Testis (tissue), 2 donors: ENCODE results near the gene CAMTA1.

ENCODE experiments used
- POLR2A ChIP-seq: fragments of 450-650 bp; IDR thresholded peaks from one replicate; pipeline ENCODE4 v1.6.1; 2017; ENCODE audit warnings: antibody characterized with exemption, mild to moderate bottlenecking, moderate library complexity
- TF ChIP-seq, protein P1 (sequence below), 3 experiments: fragments of 450-650 bp in 2 of 3; fragments of 200-600 bp in 1 of 3; sonication (generic) in 1 of 3; IDR thresholded peaks; one replicate each; pipeline ENCODE4 v1.5.1; 2016 to 2019; ENCODE audit warnings: antibody characterized with exemption in 3 of 3, mild to moderate bottlenecking in 2 of 3, moderate library complexity in 1 of 3

GRCh38 chr1:7811476-7811875 lies 1026.2 kb downstream of the CAMTA1 start:
- TF ChIP-seq, protein P1, sequence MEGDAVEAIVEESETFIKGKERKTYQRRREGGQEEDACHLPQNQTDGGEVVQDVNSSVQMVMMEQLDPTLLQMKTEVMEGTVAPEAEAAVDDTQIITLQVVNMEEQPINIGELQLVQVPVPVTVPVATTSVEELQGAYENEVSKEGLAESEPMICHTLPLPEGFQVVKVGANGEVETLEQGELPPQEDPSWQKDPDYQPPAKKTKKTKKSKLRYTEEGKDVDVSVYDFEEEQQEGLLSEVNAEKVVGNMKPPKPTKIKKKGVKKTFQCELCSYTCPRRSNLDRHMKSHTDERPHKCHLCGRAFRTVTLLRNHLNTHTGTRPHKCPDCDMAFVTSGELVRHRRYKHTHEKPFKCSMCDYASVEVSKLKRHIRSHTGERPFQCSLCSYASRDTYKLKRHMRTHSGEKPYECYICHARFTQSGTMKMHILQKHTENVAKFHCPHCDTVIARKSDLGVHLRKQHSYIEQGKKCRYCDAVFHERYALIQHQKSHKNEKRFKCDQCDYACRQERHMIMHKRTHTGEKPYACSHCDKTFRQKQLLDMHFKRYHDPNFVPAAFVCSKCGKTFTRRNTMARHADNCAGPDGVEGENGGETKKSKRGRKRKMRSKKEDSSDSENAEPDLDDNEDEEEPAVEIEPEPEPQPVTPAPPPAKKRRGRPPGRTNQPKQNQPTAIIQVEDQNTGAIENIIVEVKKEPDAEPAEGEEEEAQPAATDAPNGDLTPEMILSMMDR (IDR thresholded peaks at IDR 0.05), result no peak
- TF ChIP-seq POLR2A, result no peak
